Measurements from ENCODE around the gene SLC22A5. TPM values are rescaled to one million over a fixed set of nuclear protein-coding genes. Genes with fewer than 3 reads are reported as not detected.

SLC22A5 gene
- total and polyA plus RNA-seq, 2 of the 8 experiments (the other 6 are each of a cell fraction or from before 2014, with no cell fraction given): 4.0 to 9.0 TPM

DNA sequence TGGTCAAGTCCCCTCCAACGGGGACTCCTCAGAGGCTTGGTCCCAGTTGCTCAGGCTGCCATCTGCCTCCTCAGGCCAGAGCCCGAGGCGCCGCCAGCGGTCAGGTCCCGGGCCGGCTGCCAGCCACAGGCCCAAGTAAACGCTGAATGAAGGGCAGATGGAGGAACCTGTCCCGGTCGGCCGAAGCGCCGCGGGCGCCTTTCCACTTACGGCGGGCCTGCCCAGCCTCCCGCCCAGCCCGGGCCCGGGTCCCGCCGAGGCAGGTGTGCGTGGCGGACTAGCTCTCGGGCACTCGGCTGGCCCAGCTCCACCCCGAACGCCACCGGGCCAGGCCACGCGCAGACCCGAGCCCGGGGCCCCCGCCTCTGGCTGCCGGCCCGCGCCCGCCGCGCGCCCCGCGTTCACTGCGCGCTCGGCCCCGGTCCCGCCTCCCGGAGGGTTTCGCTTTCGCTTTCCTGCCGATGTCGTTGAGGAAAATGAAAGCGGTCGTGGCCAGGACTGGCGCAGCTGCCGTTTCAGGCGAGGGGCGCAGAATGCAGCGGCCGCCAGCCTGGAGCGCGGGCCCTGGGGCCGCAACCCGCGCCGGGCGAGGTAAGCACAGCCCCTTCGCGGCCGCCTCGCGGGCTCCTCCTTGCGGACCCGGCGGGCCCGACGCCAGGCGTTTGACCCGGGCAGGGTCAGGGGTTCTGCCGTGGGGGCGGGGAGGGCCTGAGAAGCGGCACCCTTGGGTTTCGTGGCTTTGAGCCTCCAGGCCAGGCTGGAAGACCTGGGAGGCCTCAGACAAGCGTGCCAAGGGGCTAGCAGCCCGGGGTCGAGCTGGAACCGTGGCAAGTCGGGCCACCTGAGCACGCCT is 41.2 kb downstream of the SLC22A5 start (continued):
- TF ChIP-seq POLR2A (IDR thresholded peaks at IDR 0.05; ENCODE audit: control extremely low read depth in 1 of 2, low read depth in 2 of 2, low read length in 2 of 2) (peak in 1 of 2 experiments; percentile 55; a peak in 2 of 3 replicates), CBX5 (IDR thresholded peaks at IDR 0.05; ENCODE audit: low read depth, low read length) (no peak), SP4 (IDR thresholded peaks at IDR 0.05; ENCODE audit: low read length) (no peak), RNF2 (IDR thresholded peaks at IDR 0.05; ENCODE audit: borderline replicate concordance, low read depth, low read length, missing control alignments, poor library complexity, severe bottlenecking) (no peak), POLR2AphosphoS5 (IDR thresholded peaks at IDR 0.05; ENCODE audit: low read depth, low read length) (peak; percentile 62), RXRA (IDR thresholded peaks at IDR 0.05; ENCODE audit: insufficient read depth, low read depth, low read length) (0 out of 2 replicates have a peak, but pooled peaks have one; percentile 61), BRCA1 (IDR thresholded peaks at IDR 0.05; ENCODE audit: low read depth, low read length) (no peak), CREB1 (IDR thresholded peaks at IDR 0.05) (0 out of 2 replicates have a peak, but pooled peaks have one; percentile 10), PHF8 (conservative IDR thresholded peaks at IDR 0.05; ENCODE audit: low read depth, low read length) (peak; percentile 75), SIN3A (conservative IDR thresholded peaks at IDR 0.05 in 1 of 2, IDR thresholded peaks at IDR 0.05 in 1 of 2; ENCODE audit: low read depth in 1 of 2, low read length in 2 of 2) (peak in 1 of 2 experiments; percentile 80; a peak in 2 of 4 replicates), TAF1 (IDR thresholded peaks at IDR 0.05; ENCODE audit: low read depth, low read length) (peak; percentile 62), RAD21 (IDR thresholded peaks at IDR 0.05 in 1 of 2, conservative IDR thresholded peaks at IDR 0.05 in 1 of 2; ENCODE audit: low read depth in 2 of 2, low read length in 2 of 2) (peak; percentile 61 to 78)
- TF ChIP-seq, protein P1, sequence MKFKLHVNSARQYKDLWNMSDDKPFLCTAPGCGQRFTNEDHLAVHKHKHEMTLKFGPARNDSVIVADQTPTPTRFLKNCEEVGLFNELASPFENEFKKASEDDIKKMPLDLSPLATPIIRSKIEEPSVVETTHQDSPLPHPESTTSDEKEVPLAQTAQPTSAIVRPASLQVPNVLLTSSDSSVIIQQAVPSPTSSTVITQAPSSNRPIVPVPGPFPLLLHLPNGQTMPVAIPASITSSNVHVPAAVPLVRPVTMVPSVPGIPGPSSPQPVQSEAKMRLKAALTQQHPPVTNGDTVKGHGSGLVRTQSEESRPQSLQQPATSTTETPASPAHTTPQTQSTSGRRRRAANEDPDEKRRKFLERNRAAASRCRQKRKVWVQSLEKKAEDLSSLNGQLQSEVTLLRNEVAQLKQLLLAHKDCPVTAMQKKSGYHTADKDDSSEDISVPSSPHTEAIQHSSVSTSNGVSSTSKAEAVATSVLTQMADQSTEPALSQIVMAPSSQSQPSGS (IDR thresholded peaks at IDR 0.05; ENCODE audit: low read length): no peak
- TF ChIP-seq, protein P2, sequence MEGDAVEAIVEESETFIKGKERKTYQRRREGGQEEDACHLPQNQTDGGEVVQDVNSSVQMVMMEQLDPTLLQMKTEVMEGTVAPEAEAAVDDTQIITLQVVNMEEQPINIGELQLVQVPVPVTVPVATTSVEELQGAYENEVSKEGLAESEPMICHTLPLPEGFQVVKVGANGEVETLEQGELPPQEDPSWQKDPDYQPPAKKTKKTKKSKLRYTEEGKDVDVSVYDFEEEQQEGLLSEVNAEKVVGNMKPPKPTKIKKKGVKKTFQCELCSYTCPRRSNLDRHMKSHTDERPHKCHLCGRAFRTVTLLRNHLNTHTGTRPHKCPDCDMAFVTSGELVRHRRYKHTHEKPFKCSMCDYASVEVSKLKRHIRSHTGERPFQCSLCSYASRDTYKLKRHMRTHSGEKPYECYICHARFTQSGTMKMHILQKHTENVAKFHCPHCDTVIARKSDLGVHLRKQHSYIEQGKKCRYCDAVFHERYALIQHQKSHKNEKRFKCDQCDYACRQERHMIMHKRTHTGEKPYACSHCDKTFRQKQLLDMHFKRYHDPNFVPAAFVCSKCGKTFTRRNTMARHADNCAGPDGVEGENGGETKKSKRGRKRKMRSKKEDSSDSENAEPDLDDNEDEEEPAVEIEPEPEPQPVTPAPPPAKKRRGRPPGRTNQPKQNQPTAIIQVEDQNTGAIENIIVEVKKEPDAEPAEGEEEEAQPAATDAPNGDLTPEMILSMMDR (IDR thresholded peaks at IDR 0.05; ENCODE audit: control extremely low read depth in 1 of 3, insufficient read depth in 1 of 3, low read depth in 1 of 3, low read length in 3 of 3): peak; percentile 68 to 88 (median 82)

Measured in H1 (cell line).